Thoracic aorta (tissue), 2 donors: ENCODE results near the gene INPP4B. TPM values are rescaled to one million over a fixed set of nuclear protein-coding genes. Genes with fewer than 3 reads are reported as not detected.
A peak's percentile ranks its signal among the peaks of the same experiment; 100 is the strongest.

Experiments used
- ATAC-seq: fragments of 150-250 bp; one replicate; pipeline ENCODE4 v1.8.0; 2017; ENCODE audit warnings: low read depth; ENCODE audit not compliant: insufficient number of reproducible peaks, low FRiP score
- DNase-seq: peaks from one replicate; pipeline ENCODE4 v3.0.0-alpha.2; 2020; ENCODE audit warnings: low spot score
- H3K27ac ChIP-seq, 2 donors: fragments of 200-600 bp; sonication (generic); 1 replicate in 1 of 2; 2 replicates in 1 of 2; pipeline ENCODE4 v1.5.1; 2016; ENCODE audit warnings: mild to moderate bottlenecking in 2 of 2, moderate library complexity in 2 of 2
- H3K27me3 ChIP-seq: fragments of 200-600 bp; sonication (generic); replicated peaks from 2 replicates; pipeline ENCODE4 v1.6.0; 2016; ENCODE audit warnings: mild to moderate bottlenecking; ENCODE audit not compliant: insufficient read depth
- H3K36me3 ChIP-seq: fragments of 200-600 bp; sonication (generic); one replicate; pipeline ENCODE4 v1.5.1; 2016
- H3K4me1 ChIP-seq, 2 donors: fragments of 200-600 bp; sonication (generic); 1 replicate in 1 of 2; 2 replicates in 1 of 2; pipeline versions ENCODE4 v1.5.1 to v1.6.0; 2016; ENCODE audit warnings: low read depth in 2 of 2, mild to moderate bottlenecking in 1 of 2; ENCODE audit not compliant: control insufficient read depth in 1 of 2
- H3K4me3 ChIP-seq: fragments of 200-600 bp; sonication (generic); 2 replicates; pipeline ENCODE4 v1.5.1; 2016; ENCODE audit warnings: mild to moderate bottlenecking
- H3K9me3 ChIP-seq: fragments of 200-600 bp; sonication (generic); 2 replicates; pipeline ENCODE4 v1.5.1; 2016
- CTCF ChIP-seq: fragments of 200-600 bp; sonication (generic); IDR thresholded peaks from one replicate; pipeline ENCODE4 v1.5.1; 2019; ENCODE audit warnings: antibody characterized with exemption
- total RNA-seq, 2 donors: library from RNA; depleted of rRNA; stranded (reverse); fragments of >200 nt; gene quantifications; one replicate each; pipeline versions ENCODE4 v1.1.0 to v1.2.3, GENCODE V29; 2016

INPP4B gene
- total RNA-seq, 2 donors from 2014 or later = 21.1 to 30.4 TPM

- Histone ChIP-seq H3K36me3 (no peaks in the 10 kb centered on the region), H3K9me3 (no peaks in the 10 kb centered on the region), H3K4me3 (no peak overlapping the region), H3K27ac (no peak overlapping the region), H3K4me1 (peaks cover 9 to 16% of the 10 kb centered on the region in 2 donors), H3K27me3 (no peaks in the 10 kb centered on the region)
- DNase-seq = no peak
- no peak for ATAC-seq
- no peak for TF ChIP-seq CTCF
Observed at GRCh38 chr4:142098380-142098779, 747.7 kb downstream of the INPP4B start.

- H3K4me3 ChIP-seq = no peak overlapping the region
- DNase-seq = no peak
- no peaks in the 10 kb centered on the region for H3K9me3 ChIP-seq
- no peaks in the 10 kb centered on the region for H3K27me3 ChIP-seq
- no peak for TF ChIP-seq CTCF
- peaks cover 9 to 17% of the 10 kb centered on the region in 2 donors for H3K4me1 ChIP-seq
- no peak overlapping the region for H3K27ac ChIP-seq
- ATAC-seq = no peak
- no peaks in the 10 kb centered on the region for H3K36me3 ChIP-seq
Observed at GRCh38 chr4:142097015-142097414, 749.1 kb downstream of the INPP4B start.

- H3K9me3 ChIP-seq = no peaks in the 10 kb centered on the region
- no peaks in the 10 kb centered on the region for H3K36me3 ChIP-seq
- H3K4me3 ChIP-seq = no peak overlapping the region
- peak overlapping the region in 1 of 2 donors; percentile 39 for H3K27ac ChIP-seq
- H3K4me1 ChIP-seq = peaks cover 9 to 23% of the 10 kb centered on the region in 2 donors
- ATAC-seq (no peak), DNase-seq (peak; percentile 65)
- H3K27me3 ChIP-seq = no peaks in the 10 kb centered on the region
- TF ChIP-seq CTCF = no peak
Observed at GRCh38 chr4:142095886-142096605, 750.1 kb downstream of the INPP4B start.

GRCh38 chr4:142092941-142093340, 753.2 kb downstream of the INPP4B start:
- DNase-seq (no peak), ATAC-seq (no peak)
- no peak for TF ChIP-seq CTCF
- Histone ChIP-seq H3K36me3 (no peaks in the 10 kb centered on the region), H3K4me1 (peaks cover 9 to 34% of the 10 kb centered on the region in 2 donors), H3K27me3 (no peaks in the 10 kb centered on the region), H3K4me3 (no peak overlapping the region), H3K9me3 (no peaks in the 10 kb centered on the region), H3K27ac (peak overlapping the region in 1 of 2 donors; percentile 4)

GRCh38 chr4:142091691-142092182, 754.4 kb downstream of the INPP4B start:
- ATAC-seq (peak; percentile 81), DNase-seq (peak; percentile 5)
- Histone ChIP-seq H3K27me3 (no peaks in the 10 kb centered on the region), H3K4me3 (no peak overlapping the region), H3K36me3 (no peaks in the 10 kb centered on the region), H3K27ac (peak overlapping the region; percentile 87 to 90), H3K9me3 (no peaks in the 10 kb centered on the region), H3K4me1 (peaks cover 8 to 33% of the 10 kb centered on the region in 2 donors)
- no peak for TF ChIP-seq CTCF
